Ishikawa (cell line): ENCODE results near the gene PRKAR2B.

Source experiments
- CEBPB ChIP-seq: IDR thresholded peaks from 2 replicates; pipeline ENCODE4 v1.6.1; 2012
- CREB1 ChIP-seq: IDR thresholded peaks from 2 replicates; pipeline ENCODE4 v1.6.1; 2012; ENCODE audit warnings: low read depth
- EGR1 ChIP-seq: IDR thresholded peaks from 2 replicates; pipeline ENCODE4 v1.6.1; 2012
- EP300 ChIP-seq: IDR thresholded peaks from 2 replicates; pipeline ENCODE4 v1.6.1; 2012; ENCODE audit warnings: borderline replicate concordance
- FOXM1 ChIP-seq: IDR thresholded peaks from 2 replicates; pipeline ENCODE4 v1.6.1; 2012; ENCODE audit warnings: low read depth, borderline replicate concordance
- MAX ChIP-seq: IDR thresholded peaks from 2 replicates; pipeline ENCODE4 v1.6.1; 2012
- NFIC ChIP-seq: IDR thresholded peaks from 2 replicates; pipeline ENCODE4 v1.6.1; 2012
- RAD21 ChIP-seq: IDR thresholded peaks from 2 replicates; pipeline ENCODE4 v1.6.1; 2012; ENCODE audit warnings: low read depth
- TAF1 ChIP-seq: IDR thresholded peaks from 2 replicates; pipeline ENCODE4 v1.6.1; 2012; ENCODE audit warnings: low read depth, mild to moderate bottlenecking
- TCF12 ChIP-seq: IDR thresholded peaks from 2 replicates; pipeline ENCODE4 v1.6.1; 2012; ENCODE audit warnings: low read depth
- TEAD4 ChIP-seq: IDR thresholded peaks from 2 replicates; pipeline ENCODE4 v1.6.1; 2012
- USF1 ChIP-seq: IDR thresholded peaks from 2 replicates; pipeline ENCODE4 v1.6.1; 2012
- YY1 ChIP-seq: IDR thresholded peaks from 2 replicates; pipeline ENCODE4 v1.6.1; 2012; ENCODE audit warnings: low read depth
- ZBTB7A ChIP-seq: IDR thresholded peaks from 2 replicates; pipeline ENCODE4 v1.6.1; 2012; ENCODE audit warnings: low read depth
- TF ChIP-seq, protein P1 (sequence below): IDR thresholded peaks from 2 replicates; pipeline ENCODE4 v1.6.1; 2012; ENCODE audit warnings: low read depth, mild to moderate bottlenecking

Gene PRKAR2B

GRCh38 chr7:107056728-107057473 is 12.4 kb downstream of the PRKAR2B start:
- TF ChIP-seq EP300 = no peak
- TF ChIP-seq, protein P1, sequence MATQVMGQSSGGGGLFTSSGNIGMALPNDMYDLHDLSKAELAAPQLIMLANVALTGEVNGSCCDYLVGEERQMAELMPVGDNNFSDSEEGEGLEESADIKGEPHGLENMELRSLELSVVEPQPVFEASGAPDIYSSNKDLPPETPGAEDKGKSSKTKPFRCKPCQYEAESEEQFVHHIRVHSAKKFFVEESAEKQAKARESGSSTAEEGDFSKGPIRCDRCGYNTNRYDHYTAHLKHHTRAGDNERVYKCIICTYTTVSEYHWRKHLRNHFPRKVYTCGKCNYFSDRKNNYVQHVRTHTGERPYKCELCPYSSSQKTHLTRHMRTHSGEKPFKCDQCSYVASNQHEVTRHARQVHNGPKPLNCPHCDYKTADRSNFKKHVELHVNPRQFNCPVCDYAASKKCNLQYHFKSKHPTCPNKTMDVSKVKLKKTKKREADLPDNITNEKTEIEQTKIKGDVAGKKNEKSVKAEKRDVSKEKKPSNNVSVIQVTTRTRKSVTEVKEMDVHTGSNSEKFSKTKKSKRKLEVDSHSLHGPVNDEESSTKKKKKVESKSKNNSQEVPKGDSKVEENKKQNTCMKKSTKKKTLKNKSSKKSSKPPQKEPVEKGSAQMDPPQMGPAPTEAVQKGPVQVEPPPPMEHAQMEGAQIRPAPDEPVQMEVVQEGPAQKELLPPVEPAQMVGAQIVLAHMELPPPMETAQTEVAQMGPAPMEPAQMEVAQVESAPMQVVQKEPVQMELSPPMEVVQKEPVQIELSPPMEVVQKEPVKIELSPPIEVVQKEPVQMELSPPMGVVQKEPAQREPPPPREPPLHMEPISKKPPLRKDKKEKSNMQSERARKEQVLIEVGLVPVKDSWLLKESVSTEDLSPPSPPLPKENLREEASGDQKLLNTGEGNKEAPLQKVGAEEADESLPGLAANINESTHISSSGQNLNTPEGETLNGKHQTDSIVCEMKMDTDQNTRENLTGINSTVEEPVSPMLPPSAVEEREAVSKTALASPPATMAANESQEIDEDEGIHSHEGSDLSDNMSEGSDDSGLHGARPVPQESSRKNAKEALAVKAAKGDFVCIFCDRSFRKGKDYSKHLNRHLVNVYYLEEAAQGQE = no peak

DNA sequence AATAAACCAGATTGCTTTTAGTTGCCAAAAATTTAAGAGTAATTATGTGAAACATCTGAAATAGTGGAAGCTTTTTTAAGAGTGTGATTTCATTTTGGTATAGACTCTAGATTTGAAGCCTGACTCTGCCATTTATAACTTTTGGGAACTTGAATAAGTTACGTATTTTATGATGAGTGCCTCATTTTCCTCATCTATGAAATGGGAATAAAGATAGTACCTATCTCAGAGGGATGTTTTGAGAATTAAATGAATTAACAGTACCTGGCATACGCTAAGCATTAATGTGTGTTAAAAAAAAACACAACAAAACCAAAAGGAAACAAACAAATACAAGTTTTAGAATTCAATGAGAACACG is 12.9 kb downstream of the PRKAR2B start:
- TF ChIP-seq NFIC = no peak
- TF ChIP-seq YY1 = no peak
- TF ChIP-seq ZBTB7A = no peak
- TF ChIP-seq TAF1 = no peak
- no peak for TF ChIP-seq EP300
- no peak for TF ChIP-seq TCF12
- TF ChIP-seq RAD21 = no peak
- TF ChIP-seq MAX = no peak
- TF ChIP-seq EGR1 = no peak
- TF ChIP-seq CREB1 = no peak
- no peak for TF ChIP-seq FOXM1
- TF ChIP-seq, protein P1 = no peak
- no peak for TF ChIP-seq CEBPB

- no peak for TF ChIP-seq ZBTB7A
- TF ChIP-seq EGR1 = no peak
- no peak for TF ChIP-seq FOXM1
- no peak for TF ChIP-seq CREB1
- TF ChIP-seq, protein P1 = no peak
- no peak for TF ChIP-seq NFIC
- TF ChIP-seq TEAD4 = no peak
- TF ChIP-seq EP300 = no peak
- TF ChIP-seq USF1 = no peak
- TF ChIP-seq YY1 = no peak
Measured at GRCh38 chr7:107059468-107059867, 15.0 kb downstream of the PRKAR2B start.

GRCh38 chr7:107063245-107064120 is 19.0 kb downstream of the PRKAR2B start:
- TF ChIP-seq USF1 (no peak), CREB1 (no peak), ZBTB7A (no peak), EP300 (no peak), CEBPB (no peak), EGR1 (no peak), FOXM1 (no peak)

- TF ChIP-seq CEBPB (no peak), ZBTB7A (no peak), TEAD4 (no peak), MAX (no peak), FOXM1 (no peak), EP300 (no peak), USF1 (no peak), RAD21 (no peak)
Measured at GRCh38 chr7:107064255-107064654, 19.8 kb downstream of the PRKAR2B start.
